WI38 (cell line): Measurements from ENCODE around the gene TDRD10.

ENCODE experiments used
- H3K4me3 ChIP-seq: 2 replicates; pipeline ENCODE4 v1.5.1; 2011; ENCODE audit warnings: low read depth, mild to moderate bottlenecking, control low read depth, low read length
- CTCF ChIP-seq: IDR thresholded peaks from 2 replicates; pipeline ENCODE4 v1.5.1; 2012; ENCODE audit warnings: low read depth, mild to moderate bottlenecking, control low read depth, low read length

The TDRD10 gene

GRCh38 chr1:154583773-154584172 is 81.8 kb downstream of the TDRD10 start:
- no peak for TF ChIP-seq CTCF
- no peak overlapping the region for H3K4me3 ChIP-seq

GRCh38 chr1:154584267-154584994 is 82.4 kb downstream of the TDRD10 start:
- no peak for TF ChIP-seq CTCF

GRCh38 chr1:154586231-154586630 is 84.2 kb downstream of the TDRD10 start:
- H3K4me3 ChIP-seq = no peak overlapping the region
- TF ChIP-seq CTCF = no peak

More at GRCh38 chr1:154584267-154584994, 82.4 kb downstream of the TDRD10 start:
- H3K4me3 ChIP-seq = no peak overlapping the region

GRCh38 chr1:154586641-154587040 is 84.6 kb downstream of the TDRD10 start:
- TF ChIP-seq CTCF = no peak

GRCh38 chr1:154589780-154590179 is 87.8 kb downstream of the TDRD10 start:
- no peak for TF ChIP-seq CTCF
- no peak overlapping the region for H3K4me3 ChIP-seq

More at GRCh38 chr1:154586641-154587040, 84.6 kb downstream of the TDRD10 start:
- H3K4me3 ChIP-seq = no peak overlapping the region

GRCh38 chr1:154590756-154591155 is 88.7 kb downstream of the TDRD10 start:
- no peak overlapping the region for H3K4me3 ChIP-seq
- no peak for TF ChIP-seq CTCF

- H3K4me3 ChIP-seq = no peak overlapping the region
- TF ChIP-seq CTCF = no peak
These were observed 89.2 kb downstream of the TDRD10 start for GRCh38 chr1:154591206-154591605.
